ENCODE results near the gene AFF3.

AFF3 gene

DNA sequence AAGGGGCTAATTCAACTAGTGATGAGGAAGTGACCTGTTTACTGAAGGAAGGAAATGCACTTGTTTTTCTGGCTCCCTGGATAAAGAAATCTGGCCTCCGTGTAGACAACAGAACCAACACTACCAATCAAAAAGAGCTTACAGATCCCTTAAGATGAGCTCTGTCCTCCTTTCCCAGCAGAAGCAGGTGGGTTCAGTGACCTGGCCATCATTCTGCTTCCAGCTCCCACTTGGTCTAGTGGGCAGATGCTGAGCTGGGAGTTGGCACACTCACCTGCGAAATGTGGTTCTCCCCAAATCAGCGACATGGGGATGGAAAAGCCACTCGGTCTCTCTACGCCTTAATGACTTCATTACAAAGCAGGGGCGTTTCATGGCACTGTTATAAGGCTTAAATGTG is 132.6 kb downstream of the AFF3 start:
- TF ChIP-seq, protein P1, sequence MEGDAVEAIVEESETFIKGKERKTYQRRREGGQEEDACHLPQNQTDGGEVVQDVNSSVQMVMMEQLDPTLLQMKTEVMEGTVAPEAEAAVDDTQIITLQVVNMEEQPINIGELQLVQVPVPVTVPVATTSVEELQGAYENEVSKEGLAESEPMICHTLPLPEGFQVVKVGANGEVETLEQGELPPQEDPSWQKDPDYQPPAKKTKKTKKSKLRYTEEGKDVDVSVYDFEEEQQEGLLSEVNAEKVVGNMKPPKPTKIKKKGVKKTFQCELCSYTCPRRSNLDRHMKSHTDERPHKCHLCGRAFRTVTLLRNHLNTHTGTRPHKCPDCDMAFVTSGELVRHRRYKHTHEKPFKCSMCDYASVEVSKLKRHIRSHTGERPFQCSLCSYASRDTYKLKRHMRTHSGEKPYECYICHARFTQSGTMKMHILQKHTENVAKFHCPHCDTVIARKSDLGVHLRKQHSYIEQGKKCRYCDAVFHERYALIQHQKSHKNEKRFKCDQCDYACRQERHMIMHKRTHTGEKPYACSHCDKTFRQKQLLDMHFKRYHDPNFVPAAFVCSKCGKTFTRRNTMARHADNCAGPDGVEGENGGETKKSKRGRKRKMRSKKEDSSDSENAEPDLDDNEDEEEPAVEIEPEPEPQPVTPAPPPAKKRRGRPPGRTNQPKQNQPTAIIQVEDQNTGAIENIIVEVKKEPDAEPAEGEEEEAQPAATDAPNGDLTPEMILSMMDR (conservative IDR thresholded peaks at IDR 0.05) = no peak
- H3K27ac ChIP-seq = no peak overlapping the region

- TF ChIP-seq, protein P1 (conservative IDR thresholded peaks at IDR 0.05) = no peak
- H3K27ac ChIP-seq = no peak overlapping the region
Observed at GRCh38 chr2:100008956-100009355, 133.4 kb downstream of the AFF3 start.

GRCh38 chr2:100006516-100006915 is 135.9 kb downstream of the AFF3 start:
- H3K27ac ChIP-seq = no peak overlapping the region
- TF ChIP-seq, protein P1 (conservative IDR thresholded peaks at IDR 0.05) = no peak

- TF ChIP-seq, protein P1 (conservative IDR thresholded peaks at IDR 0.05) = no peak
- H3K27ac ChIP-seq = 0 out of 2 replicates have a peak overlapping the region, but pooled peaks have one; percentile 8
Observed at GRCh38 chr2:100004959-100005387, 137.4 kb downstream of the AFF3 start.

GRCh38 chr2:100004348-100004884 is 138.0 kb downstream of the AFF3 start:
- TF ChIP-seq, protein P1 (conservative IDR thresholded peaks at IDR 0.05) = no peak
- no peak overlapping the region for H3K27ac ChIP-seq

- TF ChIP-seq, protein P1 (conservative IDR thresholded peaks at IDR 0.05) = no peak
- H3K27ac ChIP-seq = peak overlapping the region; percentile 36; the same call in 1 of the 2 replicates
Observed at GRCh38 chr2:100002059-100002458, 140.3 kb downstream of the AFF3 start.

- peak overlapping the region; percentile 36; the same call in 1 of the 2 replicates for H3K27ac ChIP-seq
- TF ChIP-seq, protein P1 (conservative IDR thresholded peaks at IDR 0.05) = no peak
Observed at GRCh38 chr2:100000915-100001707, 141.3 kb downstream of the AFF3 start.

Measured in VCaP (cell line).